ENCODE data around the gene KNTC1.

DNA sequence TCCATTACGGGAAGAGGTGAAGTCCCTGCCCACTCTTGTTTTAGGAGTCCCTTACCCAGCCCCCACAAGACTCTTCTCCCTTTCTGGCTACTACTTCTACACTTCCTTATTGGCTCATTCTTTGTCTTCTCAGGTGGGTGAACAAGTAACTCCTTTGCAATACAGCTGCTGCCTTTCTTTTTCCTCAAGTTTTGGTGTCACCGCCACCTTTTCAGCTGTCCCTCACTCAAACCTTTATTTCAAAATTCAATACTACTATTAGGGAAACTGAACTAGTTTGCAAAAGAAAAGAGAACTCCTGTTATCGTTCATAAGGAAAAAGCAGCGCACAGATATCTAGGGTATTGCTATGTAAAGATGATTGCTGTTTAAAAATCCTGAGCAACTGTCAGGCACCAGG is 6.4 kb upstream of the KNTC1 start:
- no peak for TF ChIP-seq CTCF (IDR thresholded peaks at IDR 0.05)
- TF ChIP-seq POLR2A (IDR thresholded peaks at IDR 0.05), result no peak

All from heart left ventricle (tissue), 13 donors.